Kidney (tissue), 14 donors: ENCODE data around the gene PCNT. TPM values are rescaled to one million over a fixed set of nuclear protein-coding genes. Genes with fewer than 3 reads are reported as not detected.

Source experiments
- DNase-seq, 5 donors: peaks; one replicate each; pipeline ENCODE4 v3.0.0-alpha.2; 2013 to 2020
- FAIRE-seq: peaks from 2 replicates; lab custom pipeline; 2012; peaks lifted over from hg19 to GRCh38; lab: Jason Lieb, UNC
- H3K27ac ChIP-seq, 2 donors: one replicate each; pipeline ENCODE4 v1.7.0; 2013; ENCODE audit warnings: low read depth in 2 of 2, low read length in 2 of 2, inconsistent platforms in 1 of 2
- H3K27me3 ChIP-seq: one replicate; pipeline ENCODE4 v1.7.1; 2013; ENCODE audit warnings: low read length, inconsistent platforms; ENCODE audit not compliant: control insufficient read depth, insufficient read depth
- H3K36me3 ChIP-seq, 3 donors: one replicate each; pipeline versions ENCODE4 v1.7.0 to v1.7.1; 2013; ENCODE audit warnings: low read length in 3 of 3, control low read depth in 1 of 3, inconsistent platforms in 1 of 3; ENCODE audit not compliant: insufficient read depth in 3 of 3, control insufficient read depth in 2 of 3
- H3K4me1 ChIP-seq, 3 donors: one replicate each; pipeline versions ENCODE4 v1.7.0 to v1.7.1; 2013; ENCODE audit warnings: low read length in 3 of 3, inconsistent platforms in 1 of 3, low read depth in 1 of 3; ENCODE audit not compliant: control insufficient read depth in 2 of 3, insufficient read depth in 2 of 3
- H3K4me3 ChIP-seq, 3 donors: one replicate each; pipeline versions ENCODE4 v1.7.0 to v1.8.1; 2013; ENCODE audit warnings: low read length in 3 of 3, control low read depth in 1 of 3, inconsistent platforms in 1 of 3
- H3K9ac ChIP-seq, 3 donors: one replicate each; pipeline versions ENCODE4 v1.7.0 to v1.7.1; 2013; ENCODE audit warnings: low read length in 3 of 3, control low read depth in 1 of 3, inconsistent platforms in 1 of 3
- H3K9me3 ChIP-seq, 3 donors: one replicate each; pipeline versions ENCODE4 v1.7.0 to v1.7.1; 2013; ENCODE audit warnings: low read length in 3 of 3, control low read depth in 1 of 3, inconsistent platforms in 1 of 3; ENCODE audit not compliant: control insufficient read depth in 2 of 3, insufficient read depth in 1 of 3
- intact Hi-C: fragments of 100-400 bp; cut with DNase I; formaldehyde crosslinking; loops from one replicate; pipeline ENCODE4 v1.11.1; 2022
- polyA plus RNA-seq: library from polyadenylated mRNA; stranded (reverse); fragments of 350-450 nt; fragmentation: Illumina TruSeq; extraction: RNeasy Lipid Tissue Mini Kit (QIAGEN cat#74804); gene quantifications from one replicate; pipeline ENCODE4 v1.2.3, GENCODE V29; 2014; ENCODE audit warnings: low read depth, low replicate concordance; ENCODE audit not compliant: insufficient read depth
- total RNA-seq: library from RNA; stranded (reverse); fragmentation: NEBNext Ultra II Directional; extraction: Animal tissue kit (Norgen Biotek cat#: 25700); gene quantifications from one replicate; pipeline ENCODE4 v1.2.1, GENCODE V29; 2021
- TF ChIP-seq, protein P1 (sequence below): IDR thresholded peaks from 3 replicates; pipeline ENCODE4 v1.5.1; 2012; ENCODE audit warnings: mild to moderate bottlenecking, moderate library complexity, borderline replicate concordance; ENCODE audit not compliant: insufficient read depth; ENCODE audit errors: extremely low read depth
- donor health status: control.
- donor health status: control.
- donor health status: control.
- donor health status: control.
- donor health status: control.
- donor health status: DM: yes; HTN: yes; CAD: no.
- donor health status: Normal renal cell carcinoma (clear cell type).

The PCNT gene
- total and polyA plus RNA-seq, 2 donors from 2014 or later, result 4.2 to 26.1 TPM

DNA sequence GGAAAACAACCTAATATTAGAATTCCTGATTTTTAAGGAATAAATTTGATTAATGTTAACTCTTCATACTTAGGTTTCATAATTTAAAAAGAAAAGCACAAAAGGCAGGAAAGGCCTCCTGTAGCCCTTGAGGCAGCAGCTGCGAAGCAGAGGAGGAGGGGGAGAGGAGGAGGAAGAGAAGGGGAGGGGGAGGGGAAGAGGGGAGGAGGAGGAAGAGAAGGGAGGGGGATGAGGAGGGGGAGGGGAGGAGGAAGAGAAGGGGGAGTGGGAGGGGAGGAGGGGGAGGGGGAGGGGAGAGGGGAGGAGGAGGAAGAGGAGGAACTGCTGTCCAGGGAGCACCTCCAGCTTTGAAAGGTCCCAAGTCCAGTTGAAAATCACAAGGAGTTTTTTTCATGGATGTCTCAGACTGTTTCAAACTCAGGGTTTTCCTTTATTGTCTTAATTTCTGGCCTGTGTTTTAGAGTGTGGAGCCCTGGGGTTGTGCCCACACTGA lies 99.6 kb downstream of the PCNT start:
- intact Hi-C loops, result no loop called here
- Histone ChIP-seq H3K27ac (no peak overlapping the region), H3K4me3 (no peak overlapping the region), H3K4me1 (no peaks in the 10 kb centered on the region), H3K9ac (no peak overlapping the region), H3K9me3 (no peaks in the 10 kb centered on the region), H3K36me3 (peaks cover 0 to 9% (median 5%) of the 10 kb centered on the region in 3 donors), H3K27me3 (no peaks in the 10 kb centered on the region)
- DNase-seq (peak in 1 of 5 donors; percentile 4), FAIRE-seq (no peak)
- TF ChIP-seq, protein P1, sequence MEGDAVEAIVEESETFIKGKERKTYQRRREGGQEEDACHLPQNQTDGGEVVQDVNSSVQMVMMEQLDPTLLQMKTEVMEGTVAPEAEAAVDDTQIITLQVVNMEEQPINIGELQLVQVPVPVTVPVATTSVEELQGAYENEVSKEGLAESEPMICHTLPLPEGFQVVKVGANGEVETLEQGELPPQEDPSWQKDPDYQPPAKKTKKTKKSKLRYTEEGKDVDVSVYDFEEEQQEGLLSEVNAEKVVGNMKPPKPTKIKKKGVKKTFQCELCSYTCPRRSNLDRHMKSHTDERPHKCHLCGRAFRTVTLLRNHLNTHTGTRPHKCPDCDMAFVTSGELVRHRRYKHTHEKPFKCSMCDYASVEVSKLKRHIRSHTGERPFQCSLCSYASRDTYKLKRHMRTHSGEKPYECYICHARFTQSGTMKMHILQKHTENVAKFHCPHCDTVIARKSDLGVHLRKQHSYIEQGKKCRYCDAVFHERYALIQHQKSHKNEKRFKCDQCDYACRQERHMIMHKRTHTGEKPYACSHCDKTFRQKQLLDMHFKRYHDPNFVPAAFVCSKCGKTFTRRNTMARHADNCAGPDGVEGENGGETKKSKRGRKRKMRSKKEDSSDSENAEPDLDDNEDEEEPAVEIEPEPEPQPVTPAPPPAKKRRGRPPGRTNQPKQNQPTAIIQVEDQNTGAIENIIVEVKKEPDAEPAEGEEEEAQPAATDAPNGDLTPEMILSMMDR, result no peak

DNA sequence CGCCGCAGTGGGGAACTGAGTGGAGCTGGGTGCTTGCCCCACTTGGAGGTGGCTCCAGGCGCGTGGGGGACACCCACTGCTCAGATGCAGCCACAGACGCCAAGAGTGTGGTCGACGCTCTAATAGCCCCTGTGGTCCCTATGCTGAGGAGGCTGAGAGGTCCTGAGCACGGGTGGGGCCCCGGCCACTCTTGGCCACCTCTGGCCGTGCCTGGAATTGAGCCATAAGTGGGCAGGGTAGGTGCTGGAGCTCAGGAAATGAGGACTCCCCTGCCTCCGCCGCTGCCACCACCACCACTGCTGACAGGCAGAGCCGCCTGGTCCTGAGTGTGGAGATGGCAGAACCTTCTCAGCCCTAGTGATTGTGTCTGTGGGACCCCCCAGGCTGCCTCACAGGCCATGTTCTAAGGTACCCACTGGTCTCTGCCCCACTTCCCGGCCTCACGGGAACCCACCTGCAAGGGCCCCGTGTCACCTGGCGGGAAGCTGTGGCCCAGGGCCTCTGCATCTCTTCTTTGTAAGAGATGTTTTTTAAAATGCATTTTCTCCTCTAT lies 100.2 kb downstream of the PCNT start:
- TF ChIP-seq, protein P1, result no peak
- intact Hi-C loops, result no loop called here
- DNase-seq, result peak in 1 of 5 donors; percentile 69

GRCh38 chr21:46424621-46425020 lies 100.7 kb downstream of the PCNT start:
- TF ChIP-seq, protein P1, result no peak
- intact Hi-C loops, result no loop called here
- DNase-seq (peak in 1 of 5 donors; percentile 71), FAIRE-seq (no peak)
- H3K4me3 ChIP-seq, result no peak overlapping the region
- no peaks in the 10 kb centered on the region for H3K9me3 ChIP-seq
- H3K27ac ChIP-seq, result no peak overlapping the region
- no peak overlapping the region for H3K9ac ChIP-seq
- H3K4me1 ChIP-seq, result no peaks in the 10 kb centered on the region
- no peaks in the 10 kb centered on the region for H3K27me3 ChIP-seq
- peaks cover 0 to 9% (median 5%) of the 10 kb centered on the region in 3 donors for H3K36me3 ChIP-seq

More for the DNA sequence above, 100.2 kb downstream of the PCNT start:
- Histone ChIP-seq H3K4me1 (no peaks in the 10 kb centered on the region), H3K36me3 (peaks cover 0 to 9% (median 5%) of the 10 kb centered on the region in 3 donors), H3K27ac (no peak overlapping the region), H3K27me3 (no peaks in the 10 kb centered on the region), H3K4me3 (no peak overlapping the region), H3K9me3 (no peaks in the 10 kb centered on the region), H3K9ac (no peak overlapping the region)
- no peak for FAIRE-seq
